Loucy (cell line): ENCODE data around the gene SLC22A3.

Experiments
- H2AFZ ChIP-seq: fragments of 200-600 bp; sonication (generic); 2 replicates; pipeline ENCODE4 v1.6.0; 2016; ENCODE audit warnings: antibody characterized with exemption, mild to moderate bottlenecking, low read length, moderate library complexity
- H3F3A ChIP-seq: fragments of 200-600 bp; 2 replicates; pipeline ENCODE4 v1.6.0; 2016; ENCODE audit warnings: antibody characterized with exemption, low read depth, mild to moderate bottlenecking
- H3K27me3 ChIP-seq: fragments of 200-600 bp; sonication (generic); 2 replicates; pipeline ENCODE4 v1.6.1; 2014; ENCODE audit warnings: low read length, mild to moderate bottlenecking; ENCODE audit not compliant: insufficient read depth, poor library complexity, severe bottlenecking
- H3K36me3 ChIP-seq: fragments of 200-600 bp; sonication (generic); 2 replicates; pipeline ENCODE4 v1.6.1; 2016; ENCODE audit warnings: low read length; ENCODE audit not compliant: insufficient read depth
- H3K4me1 ChIP-seq: fragments of 200-600 bp; sonication (generic); 2 replicates; pipeline ENCODE4 v1.5.1; 2014; ENCODE audit warnings: low read length, mild to moderate bottlenecking; ENCODE audit not compliant: insufficient read depth, poor library complexity, severe bottlenecking
- H3K4me2 ChIP-seq: fragments of 200-600 bp; sonication (generic); 2 replicates; pipeline ENCODE4 v1.6.0; 2014; ENCODE audit warnings: antibody characterized with exemption, low read length, low read depth, mild to moderate bottlenecking; ENCODE audit not compliant: poor library complexity, severe bottlenecking
- H3K4me3 ChIP-seq: fragments of 200-600 bp; sonication (generic); 2 replicates; pipeline ENCODE4 v1.5.1; 2014; ENCODE audit warnings: low read length, mild to moderate bottlenecking, mixed read lengths; ENCODE audit not compliant: poor library complexity, severe bottlenecking
- H3K79me2 ChIP-seq: fragments of 200-600 bp; sonication (generic); 2 replicates; pipeline ENCODE4 v1.6.1; 2014; ENCODE audit warnings: low read length; ENCODE audit not compliant: insufficient read depth
- H3K9ac ChIP-seq: fragments of 200-600 bp; sonication (generic); 2 replicates; pipeline ENCODE4 v1.6.0; 2014; ENCODE audit warnings: mild to moderate bottlenecking, low read depth, low read length, moderate library complexity; ENCODE audit not compliant: poor library complexity, severe bottlenecking
- H3K9me2 ChIP-seq: fragments of 200-600 bp; sonication (generic); replicated peaks from 2 replicates; pipeline ENCODE4 v1.6.1; 2016; ENCODE audit warnings: low read depth, low read length, mixed read lengths
- H3K9me3 ChIP-seq: fragments of 200-600 bp; sonication (generic); 2 replicates; pipeline ENCODE4 v1.6.1; 2014; ENCODE audit warnings: mild to moderate bottlenecking, antibody characterized with exemption, low read length, low read depth; ENCODE audit not compliant: insufficient read depth
- H4K20me1 ChIP-seq: fragments of 200-600 bp; sonication (generic); 2 replicates; pipeline ENCODE4 v1.6.0; 2014; ENCODE audit warnings: antibody characterized with exemption, low read length, mild to moderate bottlenecking; ENCODE audit not compliant: insufficient read depth, poor library complexity, severe bottlenecking
- EZH2phosphoT487 ChIP-seq: fragments of 200-600 bp; IDR thresholded peaks from 2 replicates; pipeline ENCODE4 v1.6.1; 2018; ENCODE audit warnings: antibody characterized with exemption, mild to moderate bottlenecking, moderate library complexity, borderline replicate concordance
- TF ChIP-seq, protein P1 (sequence below): fragments of 200-600 bp; sonication (generic); conservative IDR thresholded peaks from 2 replicates; pipeline ENCODE4 v1.5.1; 2014; ENCODE audit warnings: mild to moderate bottlenecking, antibody characterized with exemption, low read length

The SLC22A3 gene

DNA sequence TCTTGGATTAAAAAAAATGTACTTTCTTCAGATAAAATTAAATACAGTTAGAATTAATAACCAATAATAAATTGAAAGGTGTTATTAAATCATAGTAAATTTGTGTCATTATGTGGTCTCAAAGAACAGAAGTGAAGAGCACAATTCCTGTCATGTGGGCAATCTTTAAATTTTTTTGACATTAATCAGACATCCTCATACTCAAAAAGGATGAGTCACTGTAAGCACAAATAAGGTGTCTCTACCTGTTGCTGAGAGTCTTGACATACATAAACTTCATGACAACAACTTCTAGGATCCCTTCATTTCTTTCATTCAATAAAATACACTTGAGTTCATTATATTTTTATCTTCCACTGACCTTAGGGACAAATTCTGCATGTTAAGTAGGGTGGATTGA lies 76.1 kb downstream of the SLC22A3 start:
- Histone ChIP-seq H3K4me1 (no peaks in the 10 kb centered on the region), H3K36me3 (no peaks in the 10 kb centered on the region), H3F3A (no peaks in the 10 kb centered on the region), H2AFZ (no peak overlapping the region), H3K27me3 (no peaks in the 10 kb centered on the region), H3K9me3 (0 out of 2 replicates have a peak, but pooled peaks cover 3% of the 10 kb centered on the region), H4K20me1 (no peaks in the 10 kb centered on the region), H3K9ac (no peak overlapping the region), H3K9me2 (no peaks in the 10 kb centered on the region), H3K4me3 (no peak overlapping the region), H3K79me2 (no peaks in the 10 kb centered on the region), H3K4me2 (no peak overlapping the region)
- no peak for TF ChIP-seq EZH2phosphoT487
- TF ChIP-seq, protein P1, sequence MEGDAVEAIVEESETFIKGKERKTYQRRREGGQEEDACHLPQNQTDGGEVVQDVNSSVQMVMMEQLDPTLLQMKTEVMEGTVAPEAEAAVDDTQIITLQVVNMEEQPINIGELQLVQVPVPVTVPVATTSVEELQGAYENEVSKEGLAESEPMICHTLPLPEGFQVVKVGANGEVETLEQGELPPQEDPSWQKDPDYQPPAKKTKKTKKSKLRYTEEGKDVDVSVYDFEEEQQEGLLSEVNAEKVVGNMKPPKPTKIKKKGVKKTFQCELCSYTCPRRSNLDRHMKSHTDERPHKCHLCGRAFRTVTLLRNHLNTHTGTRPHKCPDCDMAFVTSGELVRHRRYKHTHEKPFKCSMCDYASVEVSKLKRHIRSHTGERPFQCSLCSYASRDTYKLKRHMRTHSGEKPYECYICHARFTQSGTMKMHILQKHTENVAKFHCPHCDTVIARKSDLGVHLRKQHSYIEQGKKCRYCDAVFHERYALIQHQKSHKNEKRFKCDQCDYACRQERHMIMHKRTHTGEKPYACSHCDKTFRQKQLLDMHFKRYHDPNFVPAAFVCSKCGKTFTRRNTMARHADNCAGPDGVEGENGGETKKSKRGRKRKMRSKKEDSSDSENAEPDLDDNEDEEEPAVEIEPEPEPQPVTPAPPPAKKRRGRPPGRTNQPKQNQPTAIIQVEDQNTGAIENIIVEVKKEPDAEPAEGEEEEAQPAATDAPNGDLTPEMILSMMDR: no peak

DNA sequence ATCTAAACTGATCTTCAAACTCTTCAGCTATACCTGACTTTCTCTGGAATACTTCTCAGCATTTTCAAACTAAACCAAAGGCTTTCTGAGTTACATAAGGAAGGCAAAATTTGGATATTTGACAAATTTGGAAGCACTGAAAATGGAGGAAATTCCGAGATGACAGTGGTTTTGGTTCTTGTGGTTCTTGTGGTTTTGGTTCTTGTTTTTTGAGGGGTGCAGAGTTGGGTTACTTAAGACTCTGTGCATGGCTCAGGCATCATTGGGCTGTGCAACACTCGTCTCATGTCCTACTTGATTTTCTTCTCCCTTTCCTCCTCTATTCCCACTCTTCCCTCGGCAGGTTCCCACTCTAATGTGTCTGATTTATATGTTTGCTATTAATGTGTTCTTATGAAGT lies 78.0 kb downstream of the SLC22A3 start:
- Histone ChIP-seq H3K27me3 (no peaks in the 10 kb centered on the region), H3F3A (no peaks in the 10 kb centered on the region), H3K4me1 (no peaks in the 10 kb centered on the region), H2AFZ (no peak overlapping the region), H3K4me3 (no peak overlapping the region), H3K4me2 (no peak overlapping the region), H3K9ac (no peak overlapping the region), H3K9me3 (0 out of 2 replicates have a peak, but pooled peaks cover 3% of the 10 kb centered on the region), H3K79me2 (no peaks in the 10 kb centered on the region), H3K9me2 (no peaks in the 10 kb centered on the region), H4K20me1 (no peaks in the 10 kb centered on the region), H3K36me3 (no peaks in the 10 kb centered on the region)
- TF ChIP-seq, protein P1: no peak
- no peak for TF ChIP-seq EZH2phosphoT487

DNA sequence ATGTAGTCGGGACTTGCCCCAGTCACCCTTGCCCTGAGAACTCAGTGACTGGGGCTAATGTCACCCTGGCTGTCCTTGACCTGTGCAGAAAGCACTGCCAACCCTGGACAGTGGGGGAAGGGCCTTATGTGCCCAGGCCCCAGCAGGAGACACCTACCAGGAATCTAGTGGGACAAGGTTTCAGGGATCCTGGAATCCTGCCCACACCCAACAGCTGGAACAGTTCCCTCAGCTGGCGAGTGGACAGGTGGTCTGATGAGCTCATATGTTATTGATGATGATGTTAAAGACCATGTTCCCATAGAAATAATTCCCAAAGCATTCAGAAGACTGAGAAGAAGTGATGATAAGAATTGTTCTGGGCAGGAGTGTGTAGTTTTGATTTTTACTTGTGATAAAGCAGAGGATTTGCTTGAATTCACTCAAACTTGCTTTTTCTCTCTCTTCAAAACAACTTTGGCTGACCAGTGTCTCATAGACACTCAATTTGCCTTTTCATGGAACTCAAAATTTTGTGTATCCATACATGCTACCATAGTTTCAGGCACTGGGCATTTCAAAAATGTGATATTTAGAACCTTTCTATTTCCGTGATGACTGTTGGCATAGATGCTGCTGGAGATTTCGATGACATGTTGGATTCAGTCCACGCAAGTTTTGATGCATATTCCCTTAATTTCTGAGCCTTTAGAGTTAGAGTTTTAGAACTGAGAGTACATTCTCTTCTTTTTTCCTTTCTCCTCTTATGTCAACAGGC lies 79.3 kb downstream of the SLC22A3 start:
- H3K27me3 ChIP-seq: no peaks in the 10 kb centered on the region
- H2AFZ ChIP-seq: no peak overlapping the region
- H3K9me2 ChIP-seq: no peaks in the 10 kb centered on the region
- H3K9ac ChIP-seq: no peak overlapping the region
- H3K4me2 ChIP-seq: no peak overlapping the region
- no peaks in the 10 kb centered on the region for H4K20me1 ChIP-seq
- TF ChIP-seq, protein P1: no peak
- TF ChIP-seq EZH2phosphoT487: no peak
- H3K4me3 ChIP-seq: no peak overlapping the region
- H3K79me2 ChIP-seq: no peaks in the 10 kb centered on the region
- H3K36me3 ChIP-seq: no peaks in the 10 kb centered on the region
- no peaks in the 10 kb centered on the region for H3K4me1 ChIP-seq
- H3F3A ChIP-seq: no peaks in the 10 kb centered on the region
- H3K9me3 ChIP-seq: no peaks in the 10 kb centered on the region
